T-helper 2 cell treated with Interferon-gamma antibody and Interleukin-4, amounts not matched to agents 100 ng/mL and 5 ng/mL, for 36 hours (primary cell): Measurements from ENCODE around the gene CIITA. TPM values are rescaled to one million over a fixed set of nuclear protein-coding genes. Genes with fewer than 3 reads are reported as not detected.

ENCODE experiments used
- intact Hi-C: fragments of 100-400 bp; cut with micrococcal nuclease; formaldehyde crosslinking; loops from one replicate; pipeline ENCODE4 v1.15.1; 2023
- total RNA-seq: library from RNA; stranded (reverse); gene quantifications from 2 replicates; pipeline ENCODE4 v1.2.3, GENCODE V29; 2022

CIITA gene
- total RNA-seq, 1 donor from 2014 or later: 34.4 TPM

GRCh38 chr16:10946308-10946707, 69.3 kb downstream of the CIITA start:
- intact Hi-C loops: loop anchor here (10.0 kb wide), 2 partner anchors 848 to 908 kb away; partner anchors contain the start of genes RSL1D1 and ZC3H7A

GRCh38 chr16:10947211-10947787, 70.3 kb downstream of the CIITA start:
- intact Hi-C loops: loop anchor here (10.0 kb wide), 2 partner anchors 848 to 908 kb away; partner anchors contain the start of genes RSL1D1 and ZC3H7A

GRCh38 chr16:10949424-10949970, 72.5 kb downstream of the CIITA start:
- intact Hi-C loops: loop anchor here (10.0 kb wide), 2 partner anchors 845 to 905 kb away; partner anchors contain the start of genes RSL1D1 and ZC3H7A

GRCh38 chr16:10950393-10950792, 73.4 kb downstream of the CIITA start:
- intact Hi-C loops: loop anchor here (10.0 kb wide), 1 partner anchor 634 kb away; the partner anchor contains the start of gene LITAF

GRCh38 chr16:10951026-10951425, 74.0 kb downstream of the CIITA start:
- intact Hi-C loops: loop anchor here (10.0 kb wide), 1 partner anchor 634 kb away; the partner anchor contains the start of gene LITAF

GRCh38 chr16:10954903-10955302, 77.9 kb downstream of the CIITA start:
- intact Hi-C loops: loop anchor here (1.0 to 10.0 kb wide), 3 partner anchors 450 to 760 kb away; partner anchors contain the start of gene LITAF

GRCh38 chr16:10957771-10958482, 80.9 kb downstream of the CIITA start:
- intact Hi-C loops: loop anchor here (1.0 to 10.0 kb wide), 2 partner anchors 7 to 627 kb away; partner anchors contain the start of gene LITAF

GRCh38 chr16:10959161-10959560, 82.2 kb downstream of the CIITA start:
- intact Hi-C loops: loop anchor here (10.0 kb wide), 1 partner anchor 626 kb away; the partner anchor contains the start of gene LITAF

GRCh38 chr16:10961231-10961630, 84.2 kb downstream of the CIITA start:
- intact Hi-C loops: loop anchor here (10.0 kb wide), 1 partner anchor 704 kb away; the partner anchor contains the start of gene SNN

GRCh38 chr16:10964039-10964890, 87.3 kb downstream of the CIITA start:
- intact Hi-C loops: loop anchor here (1.0 to 10.0 kb wide), 5 partner anchors 292 to 701 kb away; partner anchors contain the start of genes SNN and SOCS1

GRCh38 chr16:10964891-10965326, 87.9 kb downstream of the CIITA start:
- intact Hi-C loops: loop anchor here (1.0 to 10.0 kb wide), 6 partner anchors 8 to 700 kb away; partner anchors contain the start of genes SNN and SOCS1

- intact Hi-C loops: loop anchor here (1.0 to 10.0 kb wide), 3 partner anchors 8 to 699 kb away; partner anchors contain the start of gene SNN
These were observed 88.5 kb downstream of the CIITA start for GRCh38 chr16:10965440-10966061.

- intact Hi-C loops: loop anchor here (10.0 kb wide), 1 partner anchor 699 kb away; the partner anchor contains the start of gene SNN
These were observed 89.1 kb downstream of the CIITA start for GRCh38 chr16:10966129-10966528.

GRCh38 chr16:10966559-10966958, 89.6 kb downstream of the CIITA start:
- intact Hi-C loops: loop anchor here (10.0 kb wide), 1 partner anchor 698 kb away; the partner anchor contains the start of gene SNN

GRCh38 chr16:10967986-10968385, 91.0 kb downstream of the CIITA start:
- intact Hi-C loops: loop anchor here (10.0 kb wide), 1 partner anchor 697 kb away; the partner anchor contains the start of gene SNN

GRCh38 chr16:10968498-10968897, 91.5 kb downstream of the CIITA start:
- intact Hi-C loops: loop anchor here (10.0 kb wide), 1 partner anchor 696 kb away; the partner anchor contains the start of gene SNN

GRCh38 chr16:10969615-10970014, 92.6 kb downstream of the CIITA start:
- intact Hi-C loops: loop anchor here (5.0 to 10.0 kb wide), 2 partner anchors 83 to 695 kb away; partner anchors contain the start of gene SNN

- intact Hi-C loops: loop anchor here (5.0 kb wide), 1 partner anchor 82 kb away; no protein-coding TSS in a partner anchor
These were observed 93.1 kb downstream of the CIITA start for GRCh38 chr16:10970065-10970464.

GRCh38 chr16:10971560-10971961, 94.6 kb downstream of the CIITA start:
- intact Hi-C loops: loop anchor here (1.0 to 5.0 kb wide), 3 partner anchors 10 to 286 kb away; no protein-coding TSS in a partner anchor
